Effector memory CD4-positive, alpha-beta T cell (primary cell): ENCODE data around the gene TSPAN9.

Experiments
- DNase-seq, 3 donors: peaks; one replicate each; pipeline ENCODE4 v3.0.0-alpha.2; 2020
- H3K27ac ChIP-seq: 2 replicates; pipeline ENCODE4 v1.7.0; 2013; ENCODE audit warnings: mild to moderate bottlenecking, low read length, moderate library complexity; ENCODE audit not compliant: insufficient read depth, poor library complexity, severe bottlenecking
- H3K27me3 ChIP-seq: replicated peaks from 2 replicates; pipeline ENCODE4 v1.7.0; 2013; ENCODE audit warnings: mild to moderate bottlenecking, low read length; ENCODE audit not compliant: insufficient read depth, control insufficient read depth, poor library complexity, severe bottlenecking
- H3K36me3 ChIP-seq: 2 replicates; pipeline ENCODE4 v1.7.0; 2013; ENCODE audit warnings: mild to moderate bottlenecking, low read length, moderate library complexity; ENCODE audit not compliant: control insufficient read depth, insufficient read depth
- H3K4me1 ChIP-seq: 2 replicates; pipeline ENCODE4 v1.7.0; 2013; ENCODE audit warnings: low read length, mild to moderate bottlenecking; ENCODE audit not compliant: control insufficient read depth, insufficient read depth, poor library complexity, severe bottlenecking
- H3K4me3 ChIP-seq: 2 replicates; pipeline ENCODE4 v1.7.0; 2013; ENCODE audit warnings: low read length, low read depth, mild to moderate bottlenecking; ENCODE audit not compliant: insufficient read depth, poor library complexity, severe bottlenecking
- H3K9me3 ChIP-seq: 2 replicates; pipeline ENCODE4 v1.7.0; 2013; ENCODE audit warnings: mild to moderate bottlenecking, low read length, moderate library complexity; ENCODE audit not compliant: control insufficient read depth

The TSPAN9 gene

GRCh38 chr12:3247077-3247476 lies 169.9 kb downstream of the TSPAN9 start:
- DNase-seq = no peak
- Histone ChIP-seq H3K27ac (no peak overlapping the region), H3K4me1 (no peaks in the 10 kb centered on the region), H3K9me3 (no peaks in the 10 kb centered on the region), H3K36me3 (no peaks in the 10 kb centered on the region), H3K4me3 (no peak overlapping the region), H3K27me3 (no peaks in the 10 kb centered on the region)

- no peak for DNase-seq
- Histone ChIP-seq H3K9me3 (no peaks in the 10 kb centered on the region), H3K27ac (no peak overlapping the region), H3K4me3 (no peak overlapping the region), H3K4me1 (no peaks in the 10 kb centered on the region), H3K27me3 (no peaks in the 10 kb centered on the region), H3K36me3 (no peaks in the 10 kb centered on the region)
Observed at GRCh38 chr12:3247629-3248161, 170.5 kb downstream of the TSPAN9 start.

GRCh38 chr12:3249081-3249800 lies 172.1 kb downstream of the TSPAN9 start:
- DNase-seq = no peak
- Histone ChIP-seq H3K36me3 (no peaks in the 10 kb centered on the region), H3K27ac (no peak overlapping the region), H3K9me3 (no peaks in the 10 kb centered on the region), H3K4me1 (no peaks in the 10 kb centered on the region), H3K27me3 (no peaks in the 10 kb centered on the region), H3K4me3 (no peak overlapping the region)

GRCh38 chr12:3250034-3250433 lies 172.9 kb downstream of the TSPAN9 start:
- H3K4me3 ChIP-seq = no peak overlapping the region
- no peaks in the 10 kb centered on the region for H3K36me3 ChIP-seq
- H3K4me1 ChIP-seq = no peaks in the 10 kb centered on the region
- no peak for DNase-seq
- H3K27ac ChIP-seq = no peak overlapping the region
- no peaks in the 10 kb centered on the region for H3K27me3 ChIP-seq
- H3K9me3 ChIP-seq = no peaks in the 10 kb centered on the region

GRCh38 chr12:3250576-3250975 lies 173.4 kb downstream of the TSPAN9 start:
- Histone ChIP-seq H3K4me1 (no peaks in the 10 kb centered on the region), H3K9me3 (no peaks in the 10 kb centered on the region), H3K27ac (no peak overlapping the region), H3K36me3 (no peaks in the 10 kb centered on the region), H3K4me3 (no peak overlapping the region), H3K27me3 (no peaks in the 10 kb centered on the region)
- no peak for DNase-seq

- DNase-seq = no peak
- no peaks in the 10 kb centered on the region for H3K9me3 ChIP-seq
- H3K36me3 ChIP-seq = no peaks in the 10 kb centered on the region
- H3K27ac ChIP-seq = no peak overlapping the region
- H3K27me3 ChIP-seq = no peaks in the 10 kb centered on the region
- no peaks in the 10 kb centered on the region for H3K4me1 ChIP-seq
- H3K4me3 ChIP-seq = no peak overlapping the region
Observed at GRCh38 chr12:3251067-3251466, 173.9 kb downstream of the TSPAN9 start.

GRCh38 chr12:3251691-3252090 lies 174.5 kb downstream of the TSPAN9 start:
- H3K36me3 ChIP-seq = no peaks in the 10 kb centered on the region
- H3K4me1 ChIP-seq = no peaks in the 10 kb centered on the region
- no peak overlapping the region for H3K27ac ChIP-seq
- no peak for DNase-seq
- H3K9me3 ChIP-seq = no peaks in the 10 kb centered on the region
- H3K27me3 ChIP-seq = no peaks in the 10 kb centered on the region
- H3K4me3 ChIP-seq = no peak overlapping the region

GRCh38 chr12:3252450-3252891 lies 175.3 kb downstream of the TSPAN9 start:
- no peaks in the 10 kb centered on the region for H3K27me3 ChIP-seq
- no peak for DNase-seq
- no peak overlapping the region for H3K27ac ChIP-seq
- no peaks in the 10 kb centered on the region for H3K4me1 ChIP-seq
- no peaks in the 10 kb centered on the region for H3K36me3 ChIP-seq
- no peaks in the 10 kb centered on the region for H3K9me3 ChIP-seq
- no peak overlapping the region for H3K4me3 ChIP-seq

- Histone ChIP-seq H3K27ac (no peak overlapping the region), H3K27me3 (no peaks in the 10 kb centered on the region), H3K4me1 (no peaks in the 10 kb centered on the region), H3K4me3 (no peak overlapping the region), H3K36me3 (no peaks in the 10 kb centered on the region), H3K9me3 (no peaks in the 10 kb centered on the region)
- no peak for DNase-seq
Observed at GRCh38 chr12:3253682-3254275, 176.6 kb downstream of the TSPAN9 start.

- no peaks in the 10 kb centered on the region for H3K27me3 ChIP-seq
- no peaks in the 10 kb centered on the region for H3K9me3 ChIP-seq
- no peak overlapping the region for H3K27ac ChIP-seq
Observed at GRCh38 chr12:3255057-3255456, 177.9 kb downstream of the TSPAN9 start.

More at GRCh38 chr12:3255057-3255456, 177.9 kb downstream of the TSPAN9 start:
- Histone ChIP-seq H3K36me3 (no peaks in the 10 kb centered on the region), H3K4me1 (no peaks in the 10 kb centered on the region), H3K4me3 (no peak overlapping the region)
- DNase-seq = no peak
